Stomach (tissue), 4 donors: Measurements from ENCODE around the gene COG8.

Experiments
- CTCF ChIP-seq, 7 experiments: fragments of 450-650 bp in 4 of 7; fragments of 200-600 bp in 3 of 7; sonication (generic) in 3 of 7; IDR thresholded peaks; one replicate each; pipeline ENCODE4 v1.5.1; 2016 to 2019; ENCODE audit warnings: antibody characterized with exemption in 7 of 7, control low read depth in 2 of 7, mild to moderate bottlenecking in 1 of 7
- EP300 ChIP-seq: sonication (generic); formaldehyde crosslinking; IDR thresholded peaks from one replicate; pipeline ENCODE4 v1.6.1; 2017; ENCODE audit warnings: antibody characterized with exemption

GRCh38 chr16:69283851-69284250 is 55.5 kb downstream of the COG8 start:
- TF ChIP-seq CTCF (IDR thresholded peaks at IDR 0.05) (no peak), EP300 (no peak)
